ENCODE results near the gene CKLF. TPM values are rescaled to one million over a fixed set of nuclear protein-coding genes. Genes with fewer than 3 reads are reported as not detected.

The CKLF gene
- total RNA-seq, 2 donors from 2014 or later = 41.5 to 58.4 TPM

GRCh38 chr16:66524601-66525164 lies 27.7 kb upstream of the CKLF start:
- H3K27me3 ChIP-seq = no peaks in the 10 kb centered on the region
- no peaks in the 10 kb centered on the region for H3K9me3 ChIP-seq
- no peaks in the 10 kb centered on the region for H3K4me1 ChIP-seq
- peak overlapping the region; percentile 73 for H3K27ac ChIP-seq
- no peaks in the 10 kb centered on the region for H3K36me3 ChIP-seq
- peak; percentile 49 for DNase-seq
- H3K4me3 ChIP-seq = no peak overlapping the region
- TF ChIP-seq, protein P1, sequence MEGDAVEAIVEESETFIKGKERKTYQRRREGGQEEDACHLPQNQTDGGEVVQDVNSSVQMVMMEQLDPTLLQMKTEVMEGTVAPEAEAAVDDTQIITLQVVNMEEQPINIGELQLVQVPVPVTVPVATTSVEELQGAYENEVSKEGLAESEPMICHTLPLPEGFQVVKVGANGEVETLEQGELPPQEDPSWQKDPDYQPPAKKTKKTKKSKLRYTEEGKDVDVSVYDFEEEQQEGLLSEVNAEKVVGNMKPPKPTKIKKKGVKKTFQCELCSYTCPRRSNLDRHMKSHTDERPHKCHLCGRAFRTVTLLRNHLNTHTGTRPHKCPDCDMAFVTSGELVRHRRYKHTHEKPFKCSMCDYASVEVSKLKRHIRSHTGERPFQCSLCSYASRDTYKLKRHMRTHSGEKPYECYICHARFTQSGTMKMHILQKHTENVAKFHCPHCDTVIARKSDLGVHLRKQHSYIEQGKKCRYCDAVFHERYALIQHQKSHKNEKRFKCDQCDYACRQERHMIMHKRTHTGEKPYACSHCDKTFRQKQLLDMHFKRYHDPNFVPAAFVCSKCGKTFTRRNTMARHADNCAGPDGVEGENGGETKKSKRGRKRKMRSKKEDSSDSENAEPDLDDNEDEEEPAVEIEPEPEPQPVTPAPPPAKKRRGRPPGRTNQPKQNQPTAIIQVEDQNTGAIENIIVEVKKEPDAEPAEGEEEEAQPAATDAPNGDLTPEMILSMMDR (IDR thresholded peaks at IDR 0.05) = no peak
- peak overlapping the region; percentile 0 to 26 for H3K9ac ChIP-seq (ENCODE audit: low read depth in 2 of 2, low read length in 2 of 2)
- intact Hi-C loops (cut with DNase I) = no loop called here

- intact Hi-C loops (cut with DNase I) = no loop called here
Measured at GRCh38 chr16:66525396-66526180, 26.8 kb upstream of the CKLF start.

GRCh38 chr16:66528294-66528693 lies 24.1 kb upstream of the CKLF start:
- H3K9ac ChIP-seq (ENCODE audit: low read depth in 2 of 2, low read length in 2 of 2) = no peak overlapping the region
- no peaks in the 10 kb centered on the region for H3K27me3 ChIP-seq
- no peaks in the 10 kb centered on the region for H3K4me1 ChIP-seq
- TF ChIP-seq, protein P1 (IDR thresholded peaks at IDR 0.05) = no peak
- H3K36me3 ChIP-seq = peaks cover 12% of the 10 kb centered on the region
- no peak for DNase-seq
- intact Hi-C loops (cut with DNase I) = no loop called here
- H3K27ac ChIP-seq = no peak overlapping the region
- H3K9me3 ChIP-seq = no peaks in the 10 kb centered on the region
- H3K4me3 ChIP-seq = no peak overlapping the region

More at GRCh38 chr16:66525396-66526180, 26.8 kb upstream of the CKLF start:
- no peak overlapping the region for H3K4me3 ChIP-seq
- peak overlapping the region; percentile 73 for H3K27ac ChIP-seq
- TF ChIP-seq, protein P1 (IDR thresholded peaks at IDR 0.05) = no peak
- peaks cover 1% of the 10 kb centered on the region for H3K36me3 ChIP-seq
- no peaks in the 10 kb centered on the region for H3K27me3 ChIP-seq
- no peaks in the 10 kb centered on the region for H3K4me1 ChIP-seq
- no peak overlapping the region for H3K9ac ChIP-seq (ENCODE audit: low read depth in 2 of 2, low read length in 2 of 2)
- no peak for DNase-seq
- H3K9me3 ChIP-seq = no peaks in the 10 kb centered on the region

DNA sequence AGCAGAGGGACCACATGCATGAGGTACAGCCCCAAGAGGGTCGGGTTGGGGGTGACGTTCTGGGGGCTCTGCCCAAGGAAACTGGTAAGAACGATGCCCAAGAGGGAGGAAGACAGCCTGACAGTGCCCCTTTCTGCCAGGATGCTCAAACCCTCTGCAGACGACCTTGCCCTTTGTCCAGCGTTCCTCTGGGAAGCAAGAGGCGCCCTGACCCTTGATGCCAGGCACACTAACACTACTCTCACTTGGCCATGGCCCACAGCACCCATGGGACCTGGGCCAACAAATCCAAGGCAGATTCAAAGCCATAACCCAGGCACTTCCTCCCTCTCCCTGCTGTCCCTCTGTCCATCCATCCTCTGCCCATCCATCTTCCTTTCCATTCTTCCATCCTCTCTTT lies 22.9 kb upstream of the CKLF start:
- Histone ChIP-seq H3K9ac (ENCODE audit: low read depth in 2 of 2, low read length in 2 of 2) (no peak overlapping the region), H3K9me3 (no peaks in the 10 kb centered on the region), H3K36me3 (peaks cover 12% of the 10 kb centered on the region), H3K4me1 (no peaks in the 10 kb centered on the region), H3K27ac (no peak overlapping the region), H3K27me3 (no peaks in the 10 kb centered on the region), H3K4me3 (no peak overlapping the region)
- intact Hi-C loops (cut with DNase I) = no loop called here
- TF ChIP-seq, protein P1 (IDR thresholded peaks at IDR 0.05) = no peak
- DNase-seq = no peak

- Histone ChIP-seq H3K4me1 (no peaks in the 10 kb centered on the region), H3K36me3 (peaks cover 12% of the 10 kb centered on the region), H3K9ac (ENCODE audit: low read depth in 2 of 2, low read length in 2 of 2) (no peak overlapping the region), H3K27ac (no peak overlapping the region), H3K9me3 (no peaks in the 10 kb centered on the region), H3K4me3 (no peak overlapping the region), H3K27me3 (no peaks in the 10 kb centered on the region)
- TF ChIP-seq, protein P1 (IDR thresholded peaks at IDR 0.05) = no peak
- peak; percentile 11 for DNase-seq
- intact Hi-C loops (cut with DNase I) = no loop called here
Measured at GRCh38 chr16:66534376-66534799, 18.0 kb upstream of the CKLF start.
